Measurements from ENCODE around the gene LAMTOR2.

DNA sequence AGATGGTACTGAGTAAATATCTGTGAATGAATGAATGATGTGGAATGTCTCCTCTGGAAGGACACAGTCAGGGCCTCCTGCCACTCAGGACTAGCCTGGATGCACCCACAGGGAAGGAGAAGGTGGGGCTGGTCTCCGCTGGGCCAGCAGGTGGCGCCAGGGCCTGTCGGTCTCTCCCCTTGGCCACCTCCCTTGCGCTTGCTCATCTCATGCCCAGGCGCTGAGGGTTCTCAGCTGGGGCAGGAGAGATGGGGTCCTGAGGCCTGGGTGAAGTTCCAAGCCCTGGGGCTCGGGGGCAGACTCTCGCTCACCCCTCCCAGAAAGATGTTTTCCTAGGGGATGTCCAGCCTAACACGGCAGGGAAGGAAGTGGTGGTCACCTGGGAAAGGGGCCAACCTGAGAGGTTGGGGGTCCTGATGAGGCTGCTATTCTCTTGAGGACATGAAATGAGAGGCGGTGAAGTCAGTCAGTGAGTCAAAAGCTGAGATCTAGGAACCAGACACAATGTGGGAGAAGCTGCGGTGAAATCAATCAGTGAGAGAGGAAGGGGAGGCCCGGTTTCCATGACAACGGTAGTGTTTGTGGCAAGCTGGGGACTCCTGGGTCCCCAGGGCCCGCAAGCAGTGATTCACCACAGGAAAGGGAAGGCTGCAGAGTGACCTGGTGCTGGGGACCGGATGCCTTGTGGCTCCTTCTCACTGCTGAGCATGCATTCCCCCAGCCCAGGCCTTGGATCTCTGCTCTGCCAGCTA, 42.2 kb downstream of the LAMTOR2 start:
- TF ChIP-seq, protein P1, sequence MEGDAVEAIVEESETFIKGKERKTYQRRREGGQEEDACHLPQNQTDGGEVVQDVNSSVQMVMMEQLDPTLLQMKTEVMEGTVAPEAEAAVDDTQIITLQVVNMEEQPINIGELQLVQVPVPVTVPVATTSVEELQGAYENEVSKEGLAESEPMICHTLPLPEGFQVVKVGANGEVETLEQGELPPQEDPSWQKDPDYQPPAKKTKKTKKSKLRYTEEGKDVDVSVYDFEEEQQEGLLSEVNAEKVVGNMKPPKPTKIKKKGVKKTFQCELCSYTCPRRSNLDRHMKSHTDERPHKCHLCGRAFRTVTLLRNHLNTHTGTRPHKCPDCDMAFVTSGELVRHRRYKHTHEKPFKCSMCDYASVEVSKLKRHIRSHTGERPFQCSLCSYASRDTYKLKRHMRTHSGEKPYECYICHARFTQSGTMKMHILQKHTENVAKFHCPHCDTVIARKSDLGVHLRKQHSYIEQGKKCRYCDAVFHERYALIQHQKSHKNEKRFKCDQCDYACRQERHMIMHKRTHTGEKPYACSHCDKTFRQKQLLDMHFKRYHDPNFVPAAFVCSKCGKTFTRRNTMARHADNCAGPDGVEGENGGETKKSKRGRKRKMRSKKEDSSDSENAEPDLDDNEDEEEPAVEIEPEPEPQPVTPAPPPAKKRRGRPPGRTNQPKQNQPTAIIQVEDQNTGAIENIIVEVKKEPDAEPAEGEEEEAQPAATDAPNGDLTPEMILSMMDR (conservative IDR thresholded peaks at IDR 0.05; ENCODE audit: low read depth, low read length) = peak; percentile 99
- TF ChIP-seq EZH2 (IDR thresholded peaks at IDR 0.05; ENCODE audit: borderline replicate concordance, low read depth, low read length, poor library complexity, severe bottlenecking) = no peak

Data from A673 (cell line).